HepG2 (cell line): ENCODE measurements around the gene SYNJ2. TPM values are rescaled to one million over a fixed set of nuclear protein-coding genes. Genes with fewer than 3 reads are reported as not detected.

Experiments
- FOXM1 ChIP-seq: sonication (generic); formaldehyde crosslinking; IDR thresholded peaks from 2 replicates; pipeline ENCODE4 v1.5.0; 2020; ENCODE audit warnings: missing genetic modification reagents
- IKZF1 ChIP-seq: fragments of 450-650 bp; IDR thresholded peaks from 2 replicates; pipeline ENCODE4 v1.7.1; 2016
- KDM4B ChIP-seq: sonication (generic); formaldehyde crosslinking; IDR thresholded peaks from 2 replicates; pipeline ENCODE4 v1.4.0; 2020; ENCODE audit warnings: missing genetic modification reagents
- REXO4 ChIP-seq: sonication (generic); formaldehyde crosslinking; IDR thresholded peaks from 2 replicates; pipeline ENCODE4 v1.8.0; 2022; ENCODE audit warnings: missing genetic modification reagents, mild to moderate bottlenecking, borderline replicate concordance
- ZFP36L1 ChIP-seq: sonication (generic); formaldehyde crosslinking; IDR thresholded peaks from 2 replicates; pipeline ENCODE4 v1.8.0; 2022; ENCODE audit warnings: mild to moderate bottlenecking, missing genetic modification reagents, moderate library complexity
- ZNF552 ChIP-seq: sonication (generic); formaldehyde crosslinking; IDR thresholded peaks from 2 replicates; pipeline ENCODE4 v1.9.0; 2022; ENCODE audit warnings: missing genetic modification reagents, mild to moderate bottlenecking, borderline replicate concordance
- ZNF616 ChIP-seq: sonication (generic); formaldehyde crosslinking; IDR thresholded peaks from 2 replicates; pipeline ENCODE4 v1.5.0; 2020; ENCODE audit warnings: low read depth, mild to moderate bottlenecking, missing genetic modification reagents
- ZNF713 ChIP-seq: sonication (generic); formaldehyde crosslinking; IDR thresholded peaks from 2 replicates; pipeline ENCODE4 v1.4.0; 2020; ENCODE audit warnings: mild to moderate bottlenecking, missing genetic modification reagents
- ZNF775 ChIP-seq: sonication (generic); formaldehyde crosslinking; IDR thresholded peaks from 2 replicates; pipeline ENCODE4 v1.4.0; 2020; ENCODE audit warnings: missing genetic modification reagents, mild to moderate bottlenecking, moderate library complexity, borderline replicate concordance
- polyA plus RNA-seq, 8 experiments: library from polyadenylated mRNA; depleted of rRNA in 3 of 8; stranded (reverse) in 7 of 8; unstranded in 1 of 8; fragments of >200 nt; fragmentation: Illumina TruSeq in 4 of 8; extraction: Trizol in 4 of 8; gene quantifications; 2 replicates each; pipeline versions ENCODE4 v1.2.1 to v1.2.3, GENCODE V29; 2011 to 2016; ENCODE audit warnings: low read depth in 4 of 8, missing spikeins in 1 of 8, mixed read lengths in 1 of 8; ENCODE audit not compliant: insufficient read depth in 1 of 8
- total RNA-seq, 5 experiments: library from RNA; depleted of rRNA; stranded (reverse); fragments of >200 nt; fragmentation: Illumina TruSeq; extraction: Trizol; gene quantifications; 2 replicates each; pipeline ENCODE4 v1.2.3, GENCODE V29; 2016; ENCODE audit warnings: low read depth in 1 of 5
- TF ChIP-seq, protein P1 (sequence below): sonication (generic); formaldehyde crosslinking; IDR thresholded peaks from 2 replicates; pipeline ENCODE4 v1.4.0; 2020; ENCODE audit warnings: missing genetic modification reagents, mild to moderate bottlenecking, borderline replicate concordance
- TF ChIP-seq, protein P2 (sequence below): sonication (generic); formaldehyde crosslinking; IDR thresholded peaks from 2 replicates; pipeline ENCODE4 v1.5.1; 2020; ENCODE audit warnings: mild to moderate bottlenecking, moderate library complexity, missing genetic modification reagents
- TF ChIP-seq, protein P3 (sequence below): IDR thresholded peaks from 2 replicates; pipeline ENCODE4 v1.6.1; 2012; ENCODE audit warnings: low read depth, low read length, improper control_type of control experiment
- TF ChIP-seq, protein P4 (sequence below): sonication (generic); formaldehyde crosslinking; IDR thresholded peaks from 2 replicates; pipeline ENCODE4 v1.4.0; 2020; ENCODE audit warnings: mild to moderate bottlenecking, missing genetic modification reagents
- TF ChIP-seq, protein P5 (sequence below): sonication (generic); formaldehyde crosslinking; IDR thresholded peaks from 2 replicates; pipeline ENCODE4 v1.8.1; 2023; ENCODE audit warnings: missing genetic modification reagents, inconsistent platforms, borderline replicate concordance
- TF ChIP-seq, protein P6 (sequence below): sonication (generic); formaldehyde crosslinking; IDR thresholded peaks from 2 replicates; pipeline ENCODE4 v1.4.0; 2020; ENCODE audit warnings: low read depth, mild to moderate bottlenecking, missing genetic modification reagents

Gene SYNJ2
- total and polyA plus RNA-seq, 2 of the 13 experiments (the other 11 are each of a cell fraction or from before 2014, with no cell fraction given) = 39.1 to 57.6 TPM

DNA sequence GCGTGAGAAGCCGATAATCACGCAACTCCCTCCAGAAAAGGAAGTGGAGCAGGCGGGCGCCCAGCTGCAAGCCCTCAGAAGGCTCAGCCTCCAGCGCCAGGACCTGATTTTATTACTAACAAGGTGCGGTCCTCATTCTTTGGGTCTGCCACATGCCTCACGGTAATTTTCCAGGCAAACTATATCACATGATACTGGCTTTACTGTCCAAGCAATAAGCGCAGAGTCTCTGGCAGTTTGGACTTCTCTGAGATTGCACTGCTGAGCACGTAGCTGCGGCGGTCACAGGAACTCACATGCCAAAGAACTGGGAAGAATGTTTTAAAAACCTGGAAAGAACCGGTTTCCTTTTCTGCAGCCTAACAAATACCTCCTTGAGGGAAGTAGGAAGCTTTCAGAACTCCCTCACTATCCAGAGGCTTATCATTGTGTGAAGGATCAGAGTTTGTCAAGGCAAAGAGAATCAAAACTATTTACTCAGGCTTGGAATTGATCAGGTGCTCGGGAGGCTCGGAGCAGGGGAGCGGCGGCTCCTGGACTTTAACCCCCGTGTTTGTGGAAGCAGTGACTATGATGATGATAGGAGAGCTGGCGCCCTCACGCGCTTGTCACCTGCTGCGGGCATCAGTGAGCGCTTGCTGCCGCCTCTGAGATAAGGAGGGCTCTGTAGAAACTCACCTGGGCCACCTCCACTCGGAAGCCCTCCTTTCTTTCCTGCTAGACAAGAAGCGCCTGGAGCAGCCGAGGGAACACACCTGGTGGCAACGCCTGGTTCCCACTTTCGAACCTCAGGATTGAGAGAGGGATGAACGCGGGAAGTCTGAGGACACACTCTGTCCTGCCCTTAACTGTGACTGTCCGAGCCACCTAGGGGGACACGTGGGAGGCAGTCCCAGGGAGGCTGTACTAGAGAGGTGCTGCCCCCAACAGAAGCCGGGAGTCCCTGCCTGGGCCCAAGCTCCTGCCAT is 27.2 kb upstream of the SYNJ2 start (continued):
- TF ChIP-seq, protein P1, sequence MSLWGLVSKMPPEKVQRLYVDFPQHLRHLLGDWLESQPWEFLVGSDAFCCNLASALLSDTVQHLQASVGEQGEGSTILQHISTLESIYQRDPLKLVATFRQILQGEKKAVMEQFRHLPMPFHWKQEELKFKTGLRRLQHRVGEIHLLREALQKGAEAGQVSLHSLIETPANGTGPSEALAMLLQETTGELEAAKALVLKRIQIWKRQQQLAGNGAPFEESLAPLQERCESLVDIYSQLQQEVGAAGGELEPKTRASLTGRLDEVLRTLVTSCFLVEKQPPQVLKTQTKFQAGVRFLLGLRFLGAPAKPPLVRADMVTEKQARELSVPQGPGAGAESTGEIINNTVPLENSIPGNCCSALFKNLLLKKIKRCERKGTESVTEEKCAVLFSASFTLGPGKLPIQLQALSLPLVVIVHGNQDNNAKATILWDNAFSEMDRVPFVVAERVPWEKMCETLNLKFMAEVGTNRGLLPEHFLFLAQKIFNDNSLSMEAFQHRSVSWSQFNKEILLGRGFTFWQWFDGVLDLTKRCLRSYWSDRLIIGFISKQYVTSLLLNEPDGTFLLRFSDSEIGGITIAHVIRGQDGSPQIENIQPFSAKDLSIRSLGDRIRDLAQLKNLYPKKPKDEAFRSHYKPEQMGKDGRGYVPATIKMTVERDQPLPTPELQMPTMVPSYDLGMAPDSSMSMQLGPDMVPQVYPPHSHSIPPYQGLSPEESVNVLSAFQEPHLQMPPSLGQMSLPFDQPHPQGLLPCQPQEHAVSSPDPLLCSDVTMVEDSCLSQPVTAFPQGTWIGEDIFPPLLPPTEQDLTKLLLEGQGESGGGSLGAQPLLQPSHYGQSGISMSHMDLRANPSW = peak; percentile 93; the same call in 1 of the 2 replicates
- TF ChIP-seq FOXM1 (CRISPR knock-in tag) (no peak), ZNF775 (0 out of 2 replicates have a peak, but pooled peaks have one; percentile 50), ZNF552 (CRISPR knock-in tag) (0 out of 2 replicates have a peak, but pooled peaks have one; percentile 49), ZNF713 (0 out of 2 replicates have a peak, but pooled peaks have one; percentile 90), ZFP36L1 (CRISPR knock-in tag) (peak; percentile 71; the same call in 1 of the 2 replicates), IKZF1 (no peak), KDM4B (CRISPR knock-in tag) (peak; percentile 47; the same call in 1 of the 2 replicates), ZNF616 (CRISPR knock-in tag) (no peak), REXO4 (no peak)
- TF ChIP-seq, protein P2, sequence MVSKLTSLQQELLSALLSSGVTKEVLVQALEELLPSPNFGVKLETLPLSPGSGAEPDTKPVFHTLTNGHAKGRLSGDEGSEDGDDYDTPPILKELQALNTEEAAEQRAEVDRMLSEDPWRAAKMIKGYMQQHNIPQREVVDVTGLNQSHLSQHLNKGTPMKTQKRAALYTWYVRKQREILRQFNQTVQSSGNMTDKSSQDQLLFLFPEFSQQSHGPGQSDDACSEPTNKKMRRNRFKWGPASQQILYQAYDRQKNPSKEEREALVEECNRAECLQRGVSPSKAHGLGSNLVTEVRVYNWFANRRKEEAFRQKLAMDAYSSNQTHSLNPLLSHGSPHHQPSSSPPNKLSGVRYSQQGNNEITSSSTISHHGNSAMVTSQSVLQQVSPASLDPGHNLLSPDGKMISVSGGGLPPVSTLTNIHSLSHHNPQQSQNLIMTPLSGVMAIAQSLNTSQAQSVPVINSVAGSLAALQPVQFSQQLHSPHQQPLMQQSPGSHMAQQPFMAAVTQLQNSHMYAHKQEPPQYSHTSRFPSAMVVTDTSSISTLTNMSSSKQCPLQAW = peak; percentile 85
- TF ChIP-seq, protein P3, sequence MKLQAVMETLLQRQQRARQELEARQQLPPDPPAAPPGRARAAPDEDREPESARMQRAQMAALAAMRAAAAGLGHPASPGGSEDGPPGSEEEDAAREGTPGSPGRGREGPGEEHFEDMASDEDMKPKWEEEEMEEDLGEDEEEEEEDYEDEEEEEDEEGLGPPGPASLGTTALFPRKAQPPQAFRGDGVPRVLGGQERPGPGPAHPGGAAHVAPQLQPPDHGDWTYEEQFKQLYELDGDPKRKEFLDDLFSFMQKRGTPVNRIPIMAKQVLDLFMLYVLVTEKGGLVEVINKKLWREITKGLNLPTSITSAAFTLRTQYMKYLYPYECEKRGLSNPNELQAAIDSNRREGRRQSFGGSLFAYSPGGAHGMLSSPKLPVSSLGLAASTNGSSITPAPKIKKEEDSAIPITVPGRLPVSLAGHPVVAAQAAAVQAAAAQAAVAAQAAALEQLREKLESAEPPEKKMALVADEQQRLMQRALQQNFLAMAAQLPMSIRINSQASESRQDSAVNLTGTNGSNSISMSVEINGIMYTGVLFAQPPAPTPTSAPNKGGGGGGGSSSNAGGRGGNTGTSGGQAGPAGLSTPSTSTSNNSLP = peak; percentile 83
- TF ChIP-seq, protein P4, sequence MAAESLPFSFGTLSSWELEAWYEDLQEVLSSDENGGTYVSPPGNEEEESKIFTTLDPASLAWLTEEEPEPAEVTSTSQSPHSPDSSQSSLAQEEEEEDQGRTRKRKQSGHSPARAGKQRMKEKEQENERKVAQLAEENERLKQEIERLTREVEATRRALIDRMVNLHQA = no peak
- TF ChIP-seq, protein P5, sequence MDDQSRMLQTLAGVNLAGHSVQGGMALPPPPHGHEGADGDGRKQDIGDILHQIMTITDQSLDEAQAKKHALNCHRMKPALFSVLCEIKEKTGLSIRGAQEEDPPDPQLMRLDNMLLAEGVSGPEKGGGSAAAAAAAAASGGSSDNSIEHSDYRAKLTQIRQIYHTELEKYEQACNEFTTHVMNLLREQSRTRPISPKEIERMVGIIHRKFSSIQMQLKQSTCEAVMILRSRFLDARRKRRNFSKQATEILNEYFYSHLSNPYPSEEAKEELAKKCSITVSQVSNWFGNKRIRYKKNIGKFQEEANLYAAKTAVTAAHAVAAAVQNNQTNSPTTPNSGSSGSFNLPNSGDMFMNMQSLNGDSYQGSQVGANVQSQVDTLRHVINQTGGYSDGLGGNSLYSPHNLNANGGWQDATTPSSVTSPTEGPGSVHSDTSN (CRISPR knock-in tag) = no peak
- TF ChIP-seq, protein P6, sequence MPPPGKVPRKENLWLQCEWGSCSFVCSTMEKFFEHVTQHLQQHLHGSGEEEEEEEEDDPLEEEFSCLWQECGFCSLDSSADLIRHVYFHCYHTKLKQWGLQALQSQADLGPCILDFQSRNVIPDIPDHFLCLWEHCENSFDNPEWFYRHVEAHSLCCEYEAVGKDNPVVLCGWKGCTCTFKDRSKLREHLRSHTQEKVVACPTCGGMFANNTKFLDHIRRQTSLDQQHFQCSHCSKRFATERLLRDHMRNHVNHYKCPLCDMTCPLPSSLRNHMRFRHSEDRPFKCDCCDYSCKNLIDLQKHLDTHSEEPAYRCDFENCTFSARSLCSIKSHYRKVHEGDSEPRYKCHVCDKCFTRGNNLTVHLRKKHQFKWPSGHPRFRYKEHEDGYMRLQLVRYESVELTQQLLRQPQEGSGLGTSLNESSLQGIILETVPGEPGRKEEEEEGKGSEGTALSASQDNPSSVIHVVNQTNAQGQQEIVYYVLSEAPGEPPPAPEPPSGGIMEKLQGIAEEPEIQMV = peak; percentile 42; the same call in 1 of the 2 replicates
